CD14-positive monocyte (primary cell): Measurements from ENCODE around the gene RPL36AL. TPM values are rescaled to one million over a fixed set of nuclear protein-coding genes. Genes with fewer than 3 reads are reported as not detected.
"Not testable (repeated sequence)": the region's sequence is repeated elsewhere in the genome, so short reads cannot be mapped to it uniquely, and the experiment has no call there.

ENCODE experiments used
- DNase-seq, 3 donors: peaks; one replicate each; pipeline ENCODE4 v3.0.0-alpha.2; 2011 to 2022
- H2AFZ ChIP-seq: 2 replicates; pipeline ENCODE4 v1.6.0; 2012; ENCODE audit warnings: mild to moderate bottlenecking, low read depth, low read length, inconsistent platforms; ENCODE audit not compliant: insufficient read depth, poor library complexity, severe bottlenecking
- H3K27ac ChIP-seq, 2 donors: 1 replicate in 1 of 2; 2 replicates in 1 of 2; pipeline ENCODE4 v1.5.1; 2012 to 2013; ENCODE audit warnings: low read length in 2 of 2, control low read depth in 1 of 2, inconsistent platforms in 1 of 2, low read depth in 1 of 2, mild to moderate bottlenecking in 1 of 2
- H3K27me3 ChIP-seq, 2 donors: one replicate each; pipeline versions ENCODE4 v1.6.0 to v1.6.1; 2011 to 2013; ENCODE audit warnings: low read length in 2 of 2; ENCODE audit not compliant: control insufficient read depth in 2 of 2, insufficient read depth in 2 of 2
- H3K36me3 ChIP-seq, 2 donors: replicated peaks in 1 of 2; 1 replicate in 1 of 2; 2 replicates in 1 of 2; pipeline versions ENCODE4 v1.5.1 to v1.6.1; 2012 to 2013; ENCODE audit warnings: low read length in 2 of 2, control low read depth in 1 of 2, inconsistent platforms in 1 of 2, mild to moderate bottlenecking in 1 of 2; ENCODE audit not compliant: insufficient read depth in 2 of 2, control insufficient read depth in 1 of 2
- H3K4me1 ChIP-seq, 2 donors: 1 replicate in 1 of 2; 2 replicates in 1 of 2; pipeline versions ENCODE4 v1.5.1 to v1.6.1; 2012 to 2013; ENCODE audit warnings: low read length in 2 of 2, control low read depth in 1 of 2, inconsistent platforms in 1 of 2, mild to moderate bottlenecking in 1 of 2, moderate library complexity in 1 of 2; ENCODE audit not compliant: insufficient read depth in 2 of 2, control insufficient read depth in 1 of 2
- H3K4me2 ChIP-seq: replicated peaks from 2 replicates; pipeline ENCODE3; 2012; ENCODE audit warnings: low read length, moderate library complexity, mild to moderate bottlenecking; ENCODE audit not compliant: poor library complexity, severe bottlenecking; ENCODE audit errors: extremely low read depth
- H3K4me3 ChIP-seq, 3 experiments: fragments of 200-600 bp in 1 of 3; sonication (generic) in 1 of 3; replicated peaks in 1 of 3; 1 replicate in 2 of 3; 2 replicates in 1 of 3; pipeline ENCODE4 v1.5.1; 2011 to 2013; ENCODE audit warnings: low read length in 3 of 3, mild to moderate bottlenecking in 3 of 3, control low read depth in 2 of 3, low read depth in 2 of 3, inconsistent platforms in 1 of 3, moderate library complexity in 1 of 3
- H3K79me2 ChIP-seq: 2 replicates; pipeline ENCODE4 v1.6.0; 2012; ENCODE audit warnings: mild to moderate bottlenecking, control low read depth, inconsistent platforms, low read length, moderate library complexity; ENCODE audit not compliant: insufficient read depth
- H3K9ac ChIP-seq: 2 replicates; pipeline ENCODE4 v1.6.0; 2017; ENCODE audit warnings: low read length, mild to moderate bottlenecking; ENCODE audit not compliant: insufficient read depth, poor library complexity, severe bottlenecking
- H3K9me3 ChIP-seq, 2 donors: replicated peaks in 1 of 2; 1 replicate in 1 of 2; 2 replicates in 1 of 2; pipeline versions ENCODE4 v1.5.1 to v1.6.1; 2012 to 2013; ENCODE audit warnings: low read length in 2 of 2, control low read depth in 1 of 2; ENCODE audit not compliant: control insufficient read depth in 1 of 2, insufficient read depth in 1 of 2
- H4K20me1 ChIP-seq: 2 replicates; pipeline ENCODE4 v1.6.0; 2012; ENCODE audit warnings: mild to moderate bottlenecking, low read length, control low read depth, moderate library complexity; ENCODE audit not compliant: insufficient read depth
- H3K27ac Mint-ChIP-seq, 7 donors: one replicate each; pipeline ENCODE4 v1.8.0; 2020; ENCODE audit warnings: mild to moderate bottlenecking in 7 of 7, mixed read lengths in 7 of 7, moderate library complexity in 6 of 7, inconsistent platforms in 2 of 7
- H3K27me3 Mint-ChIP-seq, 3 donors: one replicate each; pipeline ENCODE4 v1.8.0; 2021 to 2022; ENCODE audit warnings: low read depth in 3 of 3, mild to moderate bottlenecking in 3 of 3, mixed read lengths in 3 of 3, moderate library complexity in 3 of 3, inconsistent platforms in 1 of 3
- H3K36me3 Mint-ChIP-seq, 2 donors: one replicate each; pipeline ENCODE4 v1.8.0; 2020; ENCODE audit warnings: mixed read lengths in 2 of 2, inconsistent platforms in 1 of 2, mild to moderate bottlenecking in 1 of 2
- H3K4me1 Mint-ChIP-seq: one replicate; pipeline ENCODE4 v1.8.0; 2020; ENCODE audit warnings: mild to moderate bottlenecking, mixed read lengths
- H3K4me3 Mint-ChIP-seq, 2 donors: one replicate each; pipeline ENCODE4 v1.8.0; 2020; ENCODE audit warnings: mild to moderate bottlenecking in 2 of 2, mixed read lengths in 2 of 2, moderate library complexity in 1 of 2
- H3K9me3 Mint-ChIP-seq, 7 donors: one replicate each; pipeline ENCODE4 v1.8.0; 2020 to 2022; ENCODE audit warnings: mixed read lengths in 7 of 7, mild to moderate bottlenecking in 6 of 7, moderate library complexity in 6 of 7, inconsistent platforms in 2 of 7
- CTCF ChIP-seq: fragments of 200-600 bp; IDR thresholded peaks from one replicate; pipeline ENCODE4 v1.8.0; 2022; ENCODE audit warnings: antibody characterized with exemption, mild to moderate bottlenecking
- WGBS: methylation state at CpG from one replicate; pipeline ENCODE4 v1.1.5; 2013; ENCODE audit warnings: missing lambda C conversion rate; ENCODE audit not compliant: insufficient coverage; 5-methylcytosine and 5-hydroxymethylcytosine counted together
- intact Hi-C, 2 donors: fragments of 100-400 bp; cut with micrococcal nuclease; formaldehyde crosslinking; loops; one replicate each; pipeline versions ENCODE4 v1.15.0 to v1.15.1; 2023
- polyA plus RNA-seq, 3 donors: library from polyadenylated mRNA; depleted of rRNA in 1 of 3; unstranded in 2 of 3; stranded (reverse) in 1 of 3; fragments of 300-500 nt in 2 of 3; fragments of >200 nt in 1 of 3; fragmentation: Illumina TruSeq in 2 of 3; gene quantifications; 1 replicate in 2 of 3; 2 replicates in 1 of 3; pipeline ENCODE4 v1.2.3, GENCODE V29; 2012 to 2021

RPL36AL gene
- polyA plus RNA-seq, 3 donors = 237 to 454 (median 408) TPM

GRCh38 chr14:49621114-49621881 is 872 bp upstream of the RPL36AL start:
- 4% methylated on average over 63 of the region's 65 CpGs for WGBS
- Histone ChIP-seq H4K20me1 (peaks cover 50% of the 10 kb centered on the region), H3K27me3 (no peaks in the 10 kb centered on the region), H3K27ac (peak overlapping the region; percentile 94 to 95), H3K4me3 (peak overlapping the region; percentile 49 to 81 (median 78)), H3K36me3 (peaks cover 8 to 27% of the 10 kb centered on the region in 2 donors), H3K79me2 (peaks cover 81% of the 10 kb centered on the region), H3K4me2 (peak overlapping the region; percentile 78), H3K9me3 (no peaks in the 10 kb centered on the region), H2AFZ (peak overlapping the region; percentile 80), H3K4me1 (peaks cover 30 to 51% of the 10 kb centered on the region in 2 donors), H3K9ac (peak overlapping the region; percentile 86)
- peaks cover 0 to 2% (median 0%) of the 10 kb centered on the region in 7 donors for H3K9me3 Mint-ChIP-seq
- no peak for TF ChIP-seq CTCF
- peak; percentile 75 to 84 (median 82) for DNase-seq
- H3K4me3 Mint-ChIP-seq = peak overlapping the region; percentile 92 to 98
- peaks cover 52% of the 10 kb centered on the region for H3K4me1 Mint-ChIP-seq
- H3K27ac Mint-ChIP-seq = peak overlapping the region; percentile 97 to 99 (median 99)
- H3K27me3 Mint-ChIP-seq = no peaks in the 10 kb centered on the region
- intact Hi-C loops = loop anchor here (5.0 kb wide), 2 partner anchors 34 to 146 kb away; partner anchors contain the start of genes RPS29 (in 2 of the 2) and KLHDC2 (in 1 of the 2)
- peaks cover 24 to 44% of the 10 kb centered on the region in 2 donors for H3K36me3 Mint-ChIP-seq

- H3K4me1 Mint-ChIP-seq = peaks cover 50% of the 10 kb centered on the region
- peak overlapping the region; percentile 97 to 99 (median 99) for H3K27ac Mint-ChIP-seq
- no peaks in the 10 kb centered on the region for H3K27me3 Mint-ChIP-seq
- peaks cover 0 to 2% (median 0%) of the 10 kb centered on the region in 7 donors for H3K9me3 Mint-ChIP-seq
- DNase-seq = no peak
- Histone ChIP-seq H3K79me2 (peaks cover 77% of the 10 kb centered on the region), H2AFZ (peak overlapping the region; percentile 80), H3K4me3 (peak overlapping the region; percentile 75 to 81 (median 78)), H3K4me1 (peaks cover 30 to 51% of the 10 kb centered on the region in 2 donors), H3K9ac (peak overlapping the region; percentile 86), H3K9me3 (no peaks in the 10 kb centered on the region), H3K4me2 (peak overlapping the region; percentile 78), H3K27ac (peak overlapping the region; percentile 94 to 95), H3K27me3 (no peaks in the 10 kb centered on the region), H4K20me1 (peaks cover 48% of the 10 kb centered on the region), H3K36me3 (peaks cover 11 to 35% of the 10 kb centered on the region in 2 donors)
- peaks cover 25 to 51% of the 10 kb centered on the region in 2 donors for H3K36me3 Mint-ChIP-seq
- H3K4me3 Mint-ChIP-seq = peak overlapping the region; percentile 92 to 98
- intact Hi-C loops = loop anchor here (5.0 kb wide), 2 partner anchors 32 to 148 kb away; partner anchors contain the start of genes RPS29 (in 2 of the 2) and KLHDC2 (in 1 of the 2)
- 0% methylated on average over 7 of the region's 11 CpGs for WGBS
- no peak for TF ChIP-seq CTCF
Observed at GRCh38 chr14:49619730-49620129, 696 bp downstream of the RPL36AL start.

GRCh38 chr14:49619273-49619672 is 1.2 kb downstream of the RPL36AL start:
- intact Hi-C loops, DNase-seq, H2AFZ ChIP-seq, H3K27me3 Mint-ChIP-seq, H3K27me3 ChIP-seq, H3K9me3 ChIP-seq, H3K9me3 Mint-ChIP-seq: not testable (repeated sequence)
- Mint-ChIP-seq H3K27ac (peak overlapping the region; percentile 97 to 99 (median 99)), H3K4me1 (peaks cover 48% of the 10 kb centered on the region), H3K36me3 (peaks cover 25 to 54% of the 10 kb centered on the region in 2 donors), H3K4me3 (peak overlapping the region; percentile 92 to 98)
- Histone ChIP-seq H3K4me3 (peak overlapping the region in 2 of 3 experiments; percentile 78 to 81), H3K4me1 (peaks cover 29 to 49% of the 10 kb centered on the region in 2 donors), H3K27ac (peak overlapping the region in 1 of 2 donors; percentile 94), H3K4me2 (peak overlapping the region; percentile 78), H3K9ac (peak overlapping the region; percentile 86), H4K20me1 (peaks cover 44% of the 10 kb centered on the region), H3K79me2 (peaks cover 73% of the 10 kb centered on the region), H3K36me3 (peaks cover 11 to 38% of the 10 kb centered on the region in 2 donors)
- 93% methylated on average over 12 of the region's 19 CpGs for WGBS
